DND-41 (cell line): ENCODE results near the gene FAXDC2.

ENCODE experiments used
- ATAC-seq: fragments of 200-7000 bp; cut with Tn5 transposase; 3 replicates; pipeline ENCODE4 v1.9.1; 2021; ENCODE audit warnings: low read depth; ENCODE audit not compliant: insufficient read depth
- DNase-seq: peaks from one replicate; pipeline ENCODE4 v3.0.0-alpha.2; 2020
- H2AFZ ChIP-seq: 2 replicates; pipeline ENCODE4 v1.6.0; 2012; ENCODE audit warnings: low read depth, low read length
- H3K27ac ChIP-seq: 2 replicates; pipeline ENCODE4 v1.5.1; 2012; ENCODE audit warnings: low read length, inconsistent platforms
- H3K27me3 ChIP-seq: fragments of 200-600 bp; sonication (generic); 2 replicates; pipeline ENCODE4 v1.6.0; 2012; ENCODE audit warnings: low read length, mild to moderate bottlenecking, inconsistent platforms; ENCODE audit not compliant: insufficient read depth, poor library complexity
- H3K36me3 ChIP-seq: 2 replicates; pipeline ENCODE4 v1.5.1; 2012; ENCODE audit warnings: low read length, inconsistent platforms; ENCODE audit not compliant: insufficient read depth
- H3K4me1 ChIP-seq: 2 replicates; pipeline ENCODE4 v1.5.1; 2012; ENCODE audit warnings: mild to moderate bottlenecking, low read length; ENCODE audit not compliant: insufficient read depth
- H3K4me2 ChIP-seq: 2 replicates; pipeline ENCODE4 v1.6.0; 2012; ENCODE audit warnings: mild to moderate bottlenecking, moderate library complexity, low read length, inconsistent platforms; ENCODE audit not compliant: insufficient read depth
- H3K4me3 ChIP-seq, 2 experiments: fragments of 200-600 bp in 1 of 2; shearing (Covaris generic) in 1 of 2; 2 replicates each; pipeline ENCODE4 v1.5.1; 2012 to 2016; ENCODE audit warnings: inconsistent platforms in 2 of 2, low read length in 2 of 2, mild to moderate bottlenecking in 2 of 2, low read depth in 1 of 2, moderate library complexity in 1 of 2
- H3K79me2 ChIP-seq: 2 replicates; pipeline ENCODE4 v1.6.0; 2012; ENCODE audit warnings: low read length, inconsistent platforms; ENCODE audit not compliant: insufficient read depth
- H3K9ac ChIP-seq: 2 replicates; pipeline ENCODE4 v1.6.0; 2012; ENCODE audit warnings: low read depth, mild to moderate bottlenecking, inconsistent platforms, low read length, moderate library complexity
- H3K9me3 ChIP-seq: 2 replicates; pipeline ENCODE4 v1.5.1; 2012; ENCODE audit warnings: low read length, moderate library complexity, mild to moderate bottlenecking, inconsistent platforms; ENCODE audit not compliant: insufficient read depth, severe bottlenecking
- H4K20me1 ChIP-seq: 2 replicates; pipeline ENCODE4 v1.6.0; 2012; ENCODE audit warnings: low read length; ENCODE audit not compliant: insufficient read depth
- CTCF ChIP-seq: IDR thresholded peaks from 2 replicates; pipeline ENCODE4 v1.5.1; 2012; ENCODE audit warnings: borderline replicate concordance, low read length, moderate library complexity, mild to moderate bottlenecking; ENCODE audit not compliant: poor library complexity, severe bottlenecking; ENCODE audit errors: extremely low read depth
- EZH2 ChIP-seq: IDR thresholded peaks from 3 replicates; pipeline ENCODE4 v1.6.1; 2012; ENCODE audit warnings: borderline replicate concordance, low read depth, mild to moderate bottlenecking, moderate library complexity, low read length, inconsistent platforms; ENCODE audit not compliant: severe bottlenecking

Gene FAXDC2

GRCh38 chr5:154820383-154820782 is 30.0 kb downstream of the FAXDC2 start:
- no peak for DNase-seq
- peaks cover 23% of the 10 kb centered on the region for H4K20me1 ChIP-seq
- H3K4me3 ChIP-seq, result no peak overlapping the region
- ATAC-seq, result no peak
- H3K36me3 ChIP-seq, result peaks cover 82% of the 10 kb centered on the region
- no peak overlapping the region for H3K27ac ChIP-seq
- no peaks in the 10 kb centered on the region for H3K9me3 ChIP-seq
- no peaks in the 10 kb centered on the region for H3K27me3 ChIP-seq
- H3K4me1 ChIP-seq, result no peaks in the 10 kb centered on the region
- H3K79me2 ChIP-seq, result no peaks in the 10 kb centered on the region
- H2AFZ ChIP-seq, result no peak overlapping the region
- TF ChIP-seq EZH2 (no peak), CTCF (no peak)
- no peak overlapping the region for H3K4me2 ChIP-seq
- H3K9ac ChIP-seq, result no peak overlapping the region

- H3K4me2 ChIP-seq, result no peak overlapping the region
- peaks cover 89% of the 10 kb centered on the region for H3K36me3 ChIP-seq
- TF ChIP-seq CTCF (no peak), EZH2 (no peak)
- no peak for ATAC-seq
- H3K27me3 ChIP-seq, result no peaks in the 10 kb centered on the region
- H3K4me1 ChIP-seq, result no peaks in the 10 kb centered on the region
- no peaks in the 10 kb centered on the region for H3K9me3 ChIP-seq
- no peak overlapping the region for H3K27ac ChIP-seq
- no peak overlapping the region for H2AFZ ChIP-seq
- no peaks in the 10 kb centered on the region for H3K79me2 ChIP-seq
- no peak overlapping the region for H3K4me3 ChIP-seq
- peaks cover 29% of the 10 kb centered on the region for H4K20me1 ChIP-seq
- DNase-seq, result no peak
- no peak overlapping the region for H3K9ac ChIP-seq
These were observed 30.9 kb downstream of the FAXDC2 start for GRCh38 chr5:154819546-154819945.

GRCh38 chr5:154818471-154819116 is 31.8 kb downstream of the FAXDC2 start:
- peaks cover 33% of the 10 kb centered on the region for H4K20me1 ChIP-seq
- no peak for DNase-seq
- TF ChIP-seq EZH2 (no peak), CTCF (no peak)
- no peaks in the 10 kb centered on the region for H3K4me1 ChIP-seq
- H3K4me2 ChIP-seq, result no peak overlapping the region
- H3K4me3 ChIP-seq, result no peak overlapping the region
- H3K79me2 ChIP-seq, result no peaks in the 10 kb centered on the region
- H3K9ac ChIP-seq, result no peak overlapping the region
- no peak overlapping the region for H2AFZ ChIP-seq
- no peak for ATAC-seq
- H3K27me3 ChIP-seq, result no peaks in the 10 kb centered on the region
- H3K36me3 ChIP-seq, result peaks cover 89% of the 10 kb centered on the region
- H3K27ac ChIP-seq, result no peak overlapping the region
- H3K9me3 ChIP-seq, result no peaks in the 10 kb centered on the region

DNA sequence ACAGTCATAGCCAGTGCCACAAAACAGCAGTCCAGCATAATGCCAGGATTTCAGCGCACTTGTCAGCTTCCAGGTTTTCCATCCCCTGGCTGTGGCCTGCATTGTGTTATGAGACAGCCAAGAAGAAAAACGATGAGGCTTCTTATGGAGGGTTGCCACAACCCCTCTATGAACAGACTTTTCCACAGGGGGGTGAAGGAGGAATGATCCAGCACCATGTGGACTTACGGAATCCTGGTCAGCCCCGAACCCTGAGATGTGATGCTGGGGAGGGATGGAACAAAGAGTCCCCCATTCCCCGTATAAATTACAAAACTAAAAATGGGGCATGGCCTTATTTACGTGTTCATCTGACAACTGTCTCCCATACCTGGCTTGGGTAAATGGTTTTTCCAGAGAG is 32.6 kb downstream of the FAXDC2 start:
- no peak overlapping the region for H3K4me3 ChIP-seq
- no peak overlapping the region for H3K9ac ChIP-seq
- H3K4me2 ChIP-seq, result no peak overlapping the region
- TF ChIP-seq CTCF, result no peak
- no peak for TF ChIP-seq EZH2
- no peak overlapping the region for H2AFZ ChIP-seq
- H4K20me1 ChIP-seq, result peaks cover 39% of the 10 kb centered on the region
- DNase-seq, result no peak
- H3K79me2 ChIP-seq, result peaks cover 4% of the 10 kb centered on the region
- H3K36me3 ChIP-seq, result peaks cover 90% of the 10 kb centered on the region
- H3K27me3 ChIP-seq, result no peaks in the 10 kb centered on the region
- ATAC-seq, result no peak
- H3K4me1 ChIP-seq, result no peaks in the 10 kb centered on the region
- H3K9me3 ChIP-seq, result no peaks in the 10 kb centered on the region
- H3K27ac ChIP-seq, result no peak overlapping the region
